Superior temporal gyrus (tissue), 1 donor: Measurements from ENCODE around the gene SP4.
A peak's percentile ranks its signal among the peaks of the same experiment; 100 is the strongest.

ENCODE experiments used
- DNase-seq: peaks from one replicate; pipeline ENCODE4 v3.0.0-alpha.2; 2016; ENCODE audit errors: extremely low spot score

SP4 gene

GRCh38 chr7:21443149-21443841 is 15.4 kb downstream of the SP4 start:
- DNase-seq = no peak

GRCh38 chr7:21448974-21449373 is 21.1 kb downstream of the SP4 start:
- DNase-seq = no peak

GRCh38 chr7:21450076-21450475 is 22.2 kb downstream of the SP4 start:
- no peak for DNase-seq

- no peak for DNase-seq
Measured at GRCh38 chr7:21450941-21451340, 23.1 kb downstream of the SP4 start.

GRCh38 chr7:21454182-21454581 is 26.3 kb downstream of the SP4 start:
- no peak for DNase-seq

- DNase-seq = no peak
Measured at GRCh38 chr7:21454906-21455305, 27.0 kb downstream of the SP4 start.

- no peak for DNase-seq
Measured at GRCh38 chr7:21461282-21461681, 33.4 kb downstream of the SP4 start.

GRCh38 chr7:21462081-21462480 is 34.2 kb downstream of the SP4 start:
- no peak for DNase-seq

GRCh38 chr7:21463524-21463923 is 35.6 kb downstream of the SP4 start:
- no peak for DNase-seq

- no peak for DNase-seq
Measured at GRCh38 chr7:21468969-21469368, 41.1 kb downstream of the SP4 start.

- no peak for DNase-seq
Measured at GRCh38 chr7:21469894-21470293, 42.0 kb downstream of the SP4 start.

GRCh38 chr7:21472029-21472428 is 44.1 kb downstream of the SP4 start:
- no peak for DNase-seq

- DNase-seq = no peak
Measured at GRCh38 chr7:21476429-21476828, 48.5 kb downstream of the SP4 start.

- no peak for DNase-seq
Measured at GRCh38 chr7:21480693-21481403, 53.0 kb downstream of the SP4 start.

GRCh38 chr7:21486511-21486910 is 58.6 kb downstream of the SP4 start:
- no peak for DNase-seq

- no peak for DNase-seq
Measured at GRCh38 chr7:21495731-21496130, 67.8 kb downstream of the SP4 start.

- no peak for DNase-seq
Measured at GRCh38 chr7:21497072-21497471, 69.2 kb downstream of the SP4 start.

GRCh38 chr7:21500117-21500832 is 72.4 kb downstream of the SP4 start:
- DNase-seq = no peak

- no peak for DNase-seq
Measured at GRCh38 chr7:21504021-21504420, 76.1 kb downstream of the SP4 start.

- peak; percentile 79 for DNase-seq
Measured at GRCh38 chr7:21507627-21508343, 79.9 kb downstream of the SP4 start.

GRCh38 chr7:21508538-21508937 is 80.7 kb downstream of the SP4 start:
- no peak for DNase-seq

GRCh38 chr7:21514062-21514461 is 86.2 kb downstream of the SP4 start:
- no peak for DNase-seq
